Ascending aorta (tissue), 2 donors: ENCODE data around the gene NTRK3. TPM values are rescaled to one million over a fixed set of nuclear protein-coding genes. Genes with fewer than 3 reads are reported as not detected.

ENCODE experiments used
- DNase-seq, 2 donors: peaks; one replicate each; pipeline ENCODE4 v3.0.0-alpha.2; 2019; ENCODE audit warnings: low spot score in 2 of 2
- H3K27ac ChIP-seq, 2 donors: fragments of 200-600 bp; sonication (generic); one replicate each; pipeline ENCODE4 v1.5.1; 2016 to 2017; ENCODE audit warnings: mild to moderate bottlenecking in 1 of 2
- H3K27me3 ChIP-seq: fragments of 200-600 bp; sonication (generic); one replicate; pipeline ENCODE4 v1.5.1; 2017
- H3K36me3 ChIP-seq, 2 donors: fragments of 200-600 bp; sonication (generic); one replicate each; pipeline ENCODE4 v1.5.1; 2016
- H3K4me1 ChIP-seq, 2 donors: fragments of 200-600 bp; sonication (generic); one replicate each; pipeline ENCODE4 v1.5.1; 2016 to 2017; ENCODE audit warnings: mild to moderate bottlenecking in 1 of 2
- H3K4me3 ChIP-seq, 2 donors: fragments of 200-600 bp; sonication (generic); one replicate each; pipeline ENCODE4 v1.5.1; 2016 to 2017; ENCODE audit warnings: mild to moderate bottlenecking in 1 of 2
- H3K9me3 ChIP-seq, 2 donors: fragments of 200-600 bp; sonication (generic); one replicate each; pipeline ENCODE4 v1.5.1; 2016
- intact Hi-C: fragments of 100-400 bp; cut with DNase I; formaldehyde crosslinking; loops from one replicate; pipeline ENCODE4 v1.15.1; 2023
- total RNA-seq: library from RNA; depleted of rRNA; stranded (reverse); fragments of >200 nt; gene quantifications from one replicate; pipeline ENCODE4 v1.1.0, GENCODE V29; 2016
- TF ChIP-seq, protein P1 (sequence below), 3 experiments: fragments of 200-600 bp in 2 of 3; fragments of 450-650 bp in 1 of 3; sonication (generic) in 2 of 3; IDR thresholded peaks; one replicate each; pipeline ENCODE4 v1.5.1; 2016 to 2019; ENCODE audit warnings: antibody characterized with exemption in 3 of 3, mild to moderate bottlenecking in 1 of 3, moderate library complexity in 1 of 3

Gene NTRK3
- total RNA-seq, 1 donor from 2014 or later: 52.7 TPM

DNA sequence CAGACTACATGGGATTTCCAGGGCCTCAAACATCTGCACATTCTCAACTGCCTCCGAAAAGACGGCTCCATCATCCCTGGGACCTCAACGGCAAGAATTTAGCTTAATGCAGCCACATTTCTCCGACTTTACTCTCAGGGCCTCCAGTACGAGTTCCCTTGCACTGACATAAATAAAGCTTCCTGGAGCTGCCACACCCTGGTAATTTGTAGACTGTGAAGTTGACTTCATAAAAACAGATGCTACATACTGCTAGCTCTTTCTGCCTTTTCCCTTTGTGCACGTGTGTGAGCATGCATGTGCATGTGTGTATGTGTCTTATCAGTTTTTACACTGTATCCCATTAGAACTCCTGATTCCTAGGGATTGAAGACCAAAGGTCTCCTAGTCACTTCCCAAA, 122.7 kb downstream of the NTRK3 start:
- intact Hi-C loops: no loop called here
- Histone ChIP-seq H3K27ac (no peak overlapping the region), H3K9me3 (no peaks in the 10 kb centered on the region), H3K4me3 (no peak overlapping the region), H3K27me3 (no peaks in the 10 kb centered on the region), H3K4me1 (no peaks in the 10 kb centered on the region), H3K36me3 (peaks cover 56 to 62% of the 10 kb centered on the region in 2 donors)
- TF ChIP-seq, protein P1, sequence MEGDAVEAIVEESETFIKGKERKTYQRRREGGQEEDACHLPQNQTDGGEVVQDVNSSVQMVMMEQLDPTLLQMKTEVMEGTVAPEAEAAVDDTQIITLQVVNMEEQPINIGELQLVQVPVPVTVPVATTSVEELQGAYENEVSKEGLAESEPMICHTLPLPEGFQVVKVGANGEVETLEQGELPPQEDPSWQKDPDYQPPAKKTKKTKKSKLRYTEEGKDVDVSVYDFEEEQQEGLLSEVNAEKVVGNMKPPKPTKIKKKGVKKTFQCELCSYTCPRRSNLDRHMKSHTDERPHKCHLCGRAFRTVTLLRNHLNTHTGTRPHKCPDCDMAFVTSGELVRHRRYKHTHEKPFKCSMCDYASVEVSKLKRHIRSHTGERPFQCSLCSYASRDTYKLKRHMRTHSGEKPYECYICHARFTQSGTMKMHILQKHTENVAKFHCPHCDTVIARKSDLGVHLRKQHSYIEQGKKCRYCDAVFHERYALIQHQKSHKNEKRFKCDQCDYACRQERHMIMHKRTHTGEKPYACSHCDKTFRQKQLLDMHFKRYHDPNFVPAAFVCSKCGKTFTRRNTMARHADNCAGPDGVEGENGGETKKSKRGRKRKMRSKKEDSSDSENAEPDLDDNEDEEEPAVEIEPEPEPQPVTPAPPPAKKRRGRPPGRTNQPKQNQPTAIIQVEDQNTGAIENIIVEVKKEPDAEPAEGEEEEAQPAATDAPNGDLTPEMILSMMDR (IDR thresholded peaks at IDR 0.05): no peak
- DNase-seq: no peak

DNA sequence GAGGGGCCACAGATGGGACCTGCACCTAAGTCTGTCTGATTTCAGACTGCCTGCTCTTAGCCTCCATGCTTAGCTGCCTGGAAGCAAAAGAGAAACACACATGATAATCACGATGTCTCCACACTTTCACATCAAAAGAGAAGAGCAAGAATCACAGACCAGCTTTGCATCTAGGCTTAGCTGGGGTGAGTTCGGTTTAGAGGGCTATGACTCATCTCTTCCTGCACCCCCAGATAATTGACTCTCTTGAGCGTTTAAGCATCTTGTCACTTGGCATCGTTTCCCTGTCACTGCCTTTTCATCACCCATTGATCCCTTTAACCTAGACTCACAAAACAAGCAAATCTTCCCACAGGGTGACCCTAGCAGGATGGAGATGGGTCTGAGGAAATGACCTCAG, 124.0 kb downstream of the NTRK3 start:
- intact Hi-C loops: no loop called here
- Histone ChIP-seq H3K27ac (no peak overlapping the region), H3K4me1 (peaks cover 2 to 6% of the 10 kb centered on the region in 2 donors), H3K36me3 (peaks cover 53 to 62% of the 10 kb centered on the region in 2 donors), H3K4me3 (no peak overlapping the region), H3K9me3 (no peaks in the 10 kb centered on the region), H3K27me3 (no peaks in the 10 kb centered on the region)
- DNase-seq: no peak
- TF ChIP-seq, protein P1 (IDR thresholded peaks at IDR 0.05): no peak

DNA sequence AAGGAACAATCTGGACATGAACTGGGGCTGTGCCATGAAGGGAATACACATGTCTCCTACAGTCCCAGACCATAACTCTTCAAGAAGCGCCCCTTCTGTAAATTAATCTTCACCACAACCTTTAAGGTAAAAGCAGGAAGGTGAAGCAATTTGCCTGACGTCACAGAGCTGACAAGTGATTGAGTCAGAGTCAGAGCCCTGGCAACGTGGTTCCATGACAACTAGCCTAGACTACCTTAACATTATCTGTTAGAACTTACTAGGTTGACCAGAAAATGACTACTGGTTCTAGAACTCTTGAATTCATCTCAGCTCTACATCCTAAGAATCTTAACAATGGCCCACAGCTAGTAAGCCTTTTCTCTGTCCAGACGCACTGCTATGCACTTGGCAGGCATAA, 124.6 kb downstream of the NTRK3 start:
- no peak overlapping the region for H3K27ac ChIP-seq
- H3K27me3 ChIP-seq: no peaks in the 10 kb centered on the region
- TF ChIP-seq, protein P1 (IDR thresholded peaks at IDR 0.05): no peak
- intact Hi-C loops: no loop called here
- H3K4me1 ChIP-seq: peaks cover 2 to 10% of the 10 kb centered on the region in 2 donors
- no peaks in the 10 kb centered on the region for H3K9me3 ChIP-seq
- H3K4me3 ChIP-seq: no peak overlapping the region
- no peak for DNase-seq
- H3K36me3 ChIP-seq: peaks cover 47 to 56% of the 10 kb centered on the region in 2 donors

DNA sequence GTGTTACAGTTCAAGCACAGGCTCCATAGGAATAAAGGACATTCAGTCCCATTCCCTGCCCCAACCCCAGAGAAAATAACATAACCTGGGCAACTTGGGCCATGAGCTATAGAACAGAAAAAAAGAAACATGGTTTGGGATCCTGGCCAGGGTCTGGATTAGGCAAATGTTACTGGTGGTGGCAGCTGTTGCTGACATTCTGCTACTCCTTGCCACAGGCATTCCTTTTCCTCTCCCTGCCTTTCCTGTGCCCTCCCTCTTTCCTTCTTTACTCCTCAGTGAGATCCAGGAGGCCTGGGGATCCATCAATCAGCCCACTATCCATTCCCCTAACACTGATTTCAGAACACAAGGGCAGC, 129.1 kb downstream of the NTRK3 start:
- TF ChIP-seq, protein P1 (IDR thresholded peaks at IDR 0.05): no peak
- H3K27ac ChIP-seq: peak overlapping the region; percentile 4 to 44
- H3K4me1 ChIP-seq: peaks cover 5 to 25% of the 10 kb centered on the region in 2 donors
- H3K4me3 ChIP-seq: no peak overlapping the region
- intact Hi-C loops: no loop called here
- no peaks in the 10 kb centered on the region for H3K9me3 ChIP-seq
- H3K36me3 ChIP-seq: peaks cover 4 to 13% of the 10 kb centered on the region in 2 donors
- H3K27me3 ChIP-seq: no peaks in the 10 kb centered on the region
- no peak for DNase-seq

DNA sequence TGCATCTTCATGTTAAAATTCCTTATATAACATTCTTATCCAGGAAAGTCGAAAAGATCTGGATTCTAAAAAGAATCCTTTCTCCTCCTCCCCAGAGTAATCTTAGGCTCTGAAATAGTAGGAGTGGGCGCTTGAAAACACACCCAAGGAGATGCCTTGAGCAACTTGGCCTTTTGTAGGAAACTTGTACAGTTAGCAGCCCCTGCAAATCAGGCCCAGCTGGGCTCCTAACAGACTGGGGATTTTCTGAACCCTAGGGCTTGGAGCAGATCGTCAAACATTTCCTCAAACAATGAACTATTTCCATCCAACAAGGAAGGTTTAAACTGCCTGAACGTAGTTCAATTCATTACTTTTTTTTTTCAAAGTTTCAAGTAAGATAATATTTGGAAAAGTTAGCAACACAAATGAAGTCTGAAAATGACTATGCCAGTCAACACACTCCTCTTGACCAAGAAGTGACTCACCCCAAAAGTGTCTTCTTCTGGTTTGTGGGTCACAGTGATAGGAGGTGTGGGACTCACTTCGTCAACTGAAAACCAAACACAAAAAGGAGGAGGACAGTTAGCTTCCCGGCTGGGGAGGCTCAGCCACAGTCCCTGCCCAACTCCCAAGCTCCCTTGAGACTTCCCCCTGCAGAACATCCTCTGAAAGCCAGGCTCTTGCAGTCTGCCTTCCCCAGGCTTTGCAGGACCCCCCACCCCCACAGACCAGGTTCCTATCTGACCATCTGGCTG, 129.7 kb downstream of the NTRK3 start:
- DNase-seq: no peak
- Histone ChIP-seq H3K9me3 (no peaks in the 10 kb centered on the region), H3K36me3 (peaks cover 4 to 7% of the 10 kb centered on the region in 2 donors), H3K27me3 (no peaks in the 10 kb centered on the region), H3K4me1 (peaks cover 5 to 25% of the 10 kb centered on the region in 2 donors), H3K27ac (peak overlapping the region; percentile 4 to 44), H3K4me3 (no peak overlapping the region)
- intact Hi-C loops: no loop called here
- TF ChIP-seq, protein P1 (IDR thresholded peaks at IDR 0.05): no peak
